Parathyroid adenoma (tissue), 2 donors: ENCODE measurements around the gene CLEC2L.
A peak's percentile ranks its signal among the peaks of the same experiment; 100 is the strongest.

Experiments used
- H2AFZ ChIP-seq: fragments of 300-600 bp; sonication (generic); one replicate; pipeline ENCODE4 v1.7.0; 2017; ENCODE audit warnings: antibody characterized with exemption, mild to moderate bottlenecking
- H3K27ac ChIP-seq: fragments of 300-600 bp; sonication (generic); one replicate; pipeline ENCODE4 v1.7.0; 2017
- H3K27me3 ChIP-seq: fragments of 300-600 bp; sonication (generic); one replicate; pipeline ENCODE4 v1.7.0; 2017; ENCODE audit warnings: low read length; ENCODE audit not compliant: control insufficient read depth, insufficient read depth
- H3K36me3 ChIP-seq: fragments of 300-600 bp; sonication (generic); one replicate; pipeline ENCODE4 v1.7.0; 2017; ENCODE audit warnings: low read length; ENCODE audit not compliant: control insufficient read depth, insufficient read depth
- H3K4me1 ChIP-seq: fragments of 300-600 bp; sonication (generic); one replicate; pipeline ENCODE4 v1.7.0; 2017; ENCODE audit warnings: control low read depth
- H3K4me2 ChIP-seq: fragments of 300-600 bp; sonication (generic); one replicate; pipeline ENCODE4 v1.7.0; 2017; ENCODE audit warnings: low read length
- H3K4me3 ChIP-seq: fragments of 300-600 bp; sonication (generic); one replicate; pipeline ENCODE4 v1.7.0; 2017; ENCODE audit warnings: low read depth, low read length
- H3K79me2 ChIP-seq: fragments of 300-600 bp; sonication (generic); one replicate; pipeline ENCODE4 v1.7.0; 2017; ENCODE audit warnings: control low read depth
- H3K9ac ChIP-seq: fragments of 300-600 bp; sonication (generic); one replicate; pipeline ENCODE4 v1.7.0; 2017; ENCODE audit warnings: mild to moderate bottlenecking
- H3K9me3 ChIP-seq: fragments of 300-600 bp; sonication (generic); one replicate; pipeline ENCODE4 v1.7.0; 2017; ENCODE audit warnings: low read length; ENCODE audit not compliant: control insufficient read depth
- TF ChIP-seq, protein P1 (sequence below): fragments of 300-600 bp; sonication (generic); IDR thresholded peaks from one replicate; pipeline ENCODE4 v1.7.0; 2017; ENCODE audit warnings: antibody characterized with exemption, mild to moderate bottlenecking
- donor health status: primary hyperparathyroidism.

The CLEC2L gene

DNA sequence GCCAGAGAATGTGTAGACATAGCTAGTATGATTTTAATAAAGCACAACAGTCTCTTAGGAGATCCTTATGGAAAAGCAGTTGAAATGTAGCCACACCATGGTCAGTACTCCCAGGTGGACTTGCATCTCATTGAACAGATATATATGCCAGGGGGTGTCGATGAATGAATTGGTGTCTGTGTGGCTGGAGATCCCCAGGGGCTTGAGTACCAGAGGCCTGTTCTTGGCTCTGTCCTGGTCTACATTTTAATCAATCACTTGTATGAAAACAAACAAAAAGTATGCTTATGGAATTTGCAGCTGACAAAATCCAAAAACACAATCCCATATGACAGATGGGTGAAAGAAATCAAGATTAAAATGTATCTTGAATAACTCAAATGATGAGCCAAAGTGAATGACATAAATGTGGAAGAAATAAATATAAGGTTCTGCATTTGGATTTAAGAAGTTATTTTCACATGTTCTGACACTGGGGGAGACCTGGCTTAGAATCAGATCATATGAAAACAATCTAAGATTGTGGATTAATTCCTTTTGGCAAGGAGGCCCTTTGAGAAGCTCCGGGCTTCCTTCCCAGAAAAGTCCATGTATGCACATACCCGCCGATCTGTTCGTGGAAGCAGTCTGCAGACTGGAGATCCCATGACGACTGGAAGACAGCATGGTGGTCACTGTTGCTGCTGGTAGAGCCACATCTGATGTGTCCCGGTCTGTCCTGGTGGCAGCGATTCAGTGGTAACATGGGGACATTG, 15.6 kb downstream of the CLEC2L start:
- Histone ChIP-seq H3K79me2 (no peaks in the 10 kb centered on the region), H3K9me3 (no peaks in the 10 kb centered on the region), H3K27ac (no peak overlapping the region), H3K27me3 (no peaks in the 10 kb centered on the region), H3K36me3 (no peaks in the 10 kb centered on the region), H3K9ac (no peak overlapping the region), H3K4me2 (no peak overlapping the region), H3K4me3 (no peak overlapping the region), H2AFZ (no peak overlapping the region), H3K4me1 (no peaks in the 10 kb centered on the region)
- TF ChIP-seq, protein P1, sequence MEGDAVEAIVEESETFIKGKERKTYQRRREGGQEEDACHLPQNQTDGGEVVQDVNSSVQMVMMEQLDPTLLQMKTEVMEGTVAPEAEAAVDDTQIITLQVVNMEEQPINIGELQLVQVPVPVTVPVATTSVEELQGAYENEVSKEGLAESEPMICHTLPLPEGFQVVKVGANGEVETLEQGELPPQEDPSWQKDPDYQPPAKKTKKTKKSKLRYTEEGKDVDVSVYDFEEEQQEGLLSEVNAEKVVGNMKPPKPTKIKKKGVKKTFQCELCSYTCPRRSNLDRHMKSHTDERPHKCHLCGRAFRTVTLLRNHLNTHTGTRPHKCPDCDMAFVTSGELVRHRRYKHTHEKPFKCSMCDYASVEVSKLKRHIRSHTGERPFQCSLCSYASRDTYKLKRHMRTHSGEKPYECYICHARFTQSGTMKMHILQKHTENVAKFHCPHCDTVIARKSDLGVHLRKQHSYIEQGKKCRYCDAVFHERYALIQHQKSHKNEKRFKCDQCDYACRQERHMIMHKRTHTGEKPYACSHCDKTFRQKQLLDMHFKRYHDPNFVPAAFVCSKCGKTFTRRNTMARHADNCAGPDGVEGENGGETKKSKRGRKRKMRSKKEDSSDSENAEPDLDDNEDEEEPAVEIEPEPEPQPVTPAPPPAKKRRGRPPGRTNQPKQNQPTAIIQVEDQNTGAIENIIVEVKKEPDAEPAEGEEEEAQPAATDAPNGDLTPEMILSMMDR = no peak

DNA sequence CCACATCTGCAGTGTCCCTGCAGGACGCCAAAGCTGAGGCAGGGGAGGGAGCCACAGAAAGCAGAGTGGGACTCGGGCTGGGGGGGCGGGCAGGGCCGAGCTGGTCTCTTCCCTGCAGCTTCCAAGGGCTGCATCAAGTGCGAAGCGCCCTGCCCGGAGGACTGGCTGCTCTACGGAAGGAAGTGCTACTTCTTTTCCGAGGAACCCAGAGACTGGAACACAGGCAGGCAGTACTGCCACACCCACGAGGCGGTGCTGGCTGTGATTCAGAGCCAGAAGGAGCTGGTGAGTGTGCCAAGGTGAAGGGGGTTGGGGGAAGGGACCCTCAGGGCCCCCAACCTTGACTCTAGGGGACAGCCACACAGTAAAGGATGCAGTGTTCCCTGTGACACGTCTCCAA, 16.7 kb downstream of the CLEC2L start:
- no peaks in the 10 kb centered on the region for H3K4me1 ChIP-seq
- no peaks in the 10 kb centered on the region for H3K79me2 ChIP-seq
- H3K36me3 ChIP-seq = no peaks in the 10 kb centered on the region
- no peaks in the 10 kb centered on the region for H3K9me3 ChIP-seq
- no peak overlapping the region for H3K9ac ChIP-seq
- no peak overlapping the region for H3K27ac ChIP-seq
- H3K27me3 ChIP-seq = no peaks in the 10 kb centered on the region
- TF ChIP-seq, protein P1 = no peak
- no peak overlapping the region for H2AFZ ChIP-seq
- no peak overlapping the region for H3K4me3 ChIP-seq
- no peak overlapping the region for H3K4me2 ChIP-seq

DNA sequence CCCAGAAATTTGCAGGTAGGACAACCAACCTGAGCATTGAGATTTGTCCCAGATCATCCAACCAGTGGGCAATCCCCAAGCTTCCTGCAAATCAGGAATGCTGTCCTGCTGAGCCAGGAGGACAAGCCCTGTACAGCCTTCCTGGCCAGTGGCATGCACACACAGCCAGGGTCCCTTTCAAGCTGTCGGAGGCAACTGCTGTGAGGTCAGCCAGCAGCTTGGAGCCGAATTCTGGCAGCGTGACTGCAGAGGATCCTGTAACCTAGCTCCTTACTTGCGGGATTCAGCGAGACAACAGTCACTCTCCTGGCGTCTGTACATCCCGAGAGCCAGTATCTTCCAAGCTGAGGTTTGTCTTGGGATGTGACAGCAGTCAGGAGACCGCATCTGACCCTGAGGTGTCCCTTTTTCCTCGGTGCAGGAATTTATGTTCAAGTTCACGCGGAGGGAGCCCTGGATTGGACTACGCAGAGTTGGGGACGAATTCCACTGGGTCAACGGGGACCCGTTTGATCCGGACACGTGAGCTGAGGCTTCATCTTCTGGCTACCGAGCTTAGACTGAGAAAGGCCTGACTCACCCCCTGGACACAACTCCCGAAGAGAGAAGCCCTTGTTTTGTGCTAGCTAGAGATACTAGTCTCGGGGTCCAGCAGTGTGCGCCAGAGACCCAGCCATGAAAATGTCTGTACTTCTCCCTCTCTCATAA, 18.3 kb downstream of the CLEC2L start:
- H3K27ac ChIP-seq = no peak overlapping the region

GRCh38 chr7:139542308-139543151, 19.0 kb downstream of the CLEC2L start:
- no peak overlapping the region for H3K27ac ChIP-seq
- no peaks in the 10 kb centered on the region for H3K36me3 ChIP-seq
- no peaks in the 10 kb centered on the region for H3K4me1 ChIP-seq
- TF ChIP-seq, protein P1 = no peak
- no peak overlapping the region for H3K4me2 ChIP-seq
- H3K9me3 ChIP-seq = no peaks in the 10 kb centered on the region
- H3K4me3 ChIP-seq = no peak overlapping the region
- H3K27me3 ChIP-seq = no peaks in the 10 kb centered on the region
- no peaks in the 10 kb centered on the region for H3K79me2 ChIP-seq
- H3K9ac ChIP-seq = no peak overlapping the region
- H2AFZ ChIP-seq = no peak overlapping the region

More for the DNA sequence above, 18.3 kb downstream of the CLEC2L start:
- TF ChIP-seq, protein P1 = no peak
- Histone ChIP-seq H3K9ac (no peak overlapping the region), H3K79me2 (no peaks in the 10 kb centered on the region), H2AFZ (peak overlapping the region; percentile 63), H3K4me2 (no peak overlapping the region), H3K36me3 (no peaks in the 10 kb centered on the region), H3K27me3 (no peaks in the 10 kb centered on the region), H3K4me1 (no peaks in the 10 kb centered on the region), H3K4me3 (no peak overlapping the region), H3K9me3 (no peaks in the 10 kb centered on the region)
